Neural cell (in vitro differentiated cells): ENCODE data around the gene WDR73. TPM values are rescaled to one million over a fixed set of nuclear protein-coding genes. Genes with fewer than 3 reads are reported as not detected.

ENCODE experiments used
- H2AFZ ChIP-seq: fragments of 200-600, 300-800 bp; sonication (generic), shearing (Covaris generic); 2 replicates; pipeline ENCODE4 v1.6.0; 2014; ENCODE audit warnings: low read depth, mild to moderate bottlenecking, antibody characterized with exemption, low read length, moderate library complexity
- H3F3A ChIP-seq: fragments of 200-600 bp; shearing (Covaris generic); 2 replicates; pipeline ENCODE4 v1.6.1; 2016; ENCODE audit warnings: mild to moderate bottlenecking, moderate library complexity, mixed read lengths, antibody characterized with exemption, low read length; ENCODE audit not compliant: insufficient read depth, poor library complexity, severe bottlenecking
- H3K27ac ChIP-seq: fragments of 200-600, 300-800 bp; sonication (generic), shearing (Covaris generic); 2 replicates; pipeline ENCODE4 v1.5.1; 2014; ENCODE audit warnings: mild to moderate bottlenecking, low read length, moderate library complexity
- H3K27me3 ChIP-seq: fragments of 300-800, 200-600 bp; sonication (generic), shearing (Covaris generic); 2 replicates; pipeline ENCODE4 v1.6.0; 2014; ENCODE audit warnings: mild to moderate bottlenecking, low read depth, low read length, moderate library complexity; ENCODE audit not compliant: insufficient read depth
- H3K36me3 ChIP-seq: fragments of 300-800, 200-600 bp; sonication (generic), shearing (Covaris generic); 2 replicates; pipeline ENCODE4 v1.5.1; 2014; ENCODE audit warnings: mild to moderate bottlenecking, antibody characterized with exemption, low read length, moderate library complexity; ENCODE audit not compliant: insufficient read depth
- H3K4me2 ChIP-seq: fragments of 300-800, 200-600 bp; sonication (generic), shearing (Covaris generic); 2 replicates; pipeline ENCODE4 v1.6.0; 2014; ENCODE audit warnings: mild to moderate bottlenecking, low read length
- H3K4me3 ChIP-seq: fragments of 300-800, 200-600 bp; sonication (generic), shearing (Covaris generic); 2 replicates; pipeline ENCODE4 v1.5.1; 2014; ENCODE audit warnings: mild to moderate bottlenecking, low read length, moderate library complexity
- H3K79me2 ChIP-seq: fragments of 200-600 bp; shearing (Covaris generic); replicated peaks from 2 replicates; pipeline ENCODE4 v1.6.0; 2014; ENCODE audit warnings: mild to moderate bottlenecking, low read length, moderate library complexity; ENCODE audit not compliant: insufficient read depth
- H3K9ac ChIP-seq: fragments of 300-800, 200-600 bp; sonication (generic), shearing (Covaris generic); 2 replicates; pipeline ENCODE4 v1.6.1; 2016; ENCODE audit warnings: mild to moderate bottlenecking, low read length, mixed read lengths
- H3K9me2 ChIP-seq: fragments of 200-600 bp; shearing (Covaris generic); 2 replicates; pipeline ENCODE4 v1.6.1; 2016; ENCODE audit warnings: mild to moderate bottlenecking, low read length, mixed read lengths; ENCODE audit not compliant: insufficient read depth
- H3K9me3 ChIP-seq: fragments of 200-600, 300-800 bp; sonication (generic), shearing (Covaris generic); 2 replicates; pipeline ENCODE4 v1.6.1; 2016; ENCODE audit warnings: mild to moderate bottlenecking, mixed run types, low read length, moderate library complexity, mixed read lengths
- H4K20me1 ChIP-seq: fragments of 200-600 bp; shearing (Covaris generic); 2 replicates; pipeline ENCODE4 v1.6.1; 2016; ENCODE audit warnings: mild to moderate bottlenecking, mixed run types; ENCODE audit not compliant: insufficient read depth
- EP300 ChIP-seq: fragments of 450-650 bp; conservative IDR thresholded peaks from 2 replicates; pipeline ENCODE4 v1.6.1; 2014; ENCODE audit warnings: antibody characterized with exemption, mild to moderate bottlenecking, moderate library complexity; ENCODE audit not compliant: poor library complexity, severe bottlenecking
- EZH2 ChIP-seq: fragments of 200-600, 300-800 bp; shearing (Covaris generic), sonication (generic); IDR thresholded peaks from 2 replicates; pipeline ENCODE4 v1.6.1; 2014; ENCODE audit warnings: antibody characterized with exemption, low read length, borderline replicate concordance, mild to moderate bottlenecking; ENCODE audit not compliant: insufficient read depth, poor library complexity, severe bottlenecking
- MXI1 ChIP-seq: fragments of 450-650 bp; conservative IDR thresholded peaks from 2 replicates; pipeline ENCODE4 v1.6.1; 2014; ENCODE audit warnings: antibody characterized with exemption, mild to moderate bottlenecking; ENCODE audit not compliant: poor library complexity, severe bottlenecking
- POLR2AphosphoS5 ChIP-seq: IDR thresholded peaks from 2 replicates; pipeline ENCODE4 v1.6.1; 2012
- RAD21 ChIP-seq: fragments of 450-650 bp; conservative IDR thresholded peaks from 2 replicates; pipeline ENCODE4 v1.6.1; 2014; ENCODE audit warnings: antibody characterized with exemption, mild to moderate bottlenecking, moderate library complexity
- SMC3 ChIP-seq: fragments of 450-650 bp; conservative IDR thresholded peaks from 2 replicates; pipeline ENCODE4 v1.6.1; 2014; ENCODE audit warnings: antibody characterized with exemption, mild to moderate bottlenecking, moderate library complexity; ENCODE audit not compliant: poor library complexity
- TAF1 ChIP-seq: IDR thresholded peaks from 2 replicates; pipeline ENCODE4 v1.6.1; 2012; ENCODE audit warnings: low read depth
- polyA plus RNA-seq: library from polyadenylated mRNA; depleted of rRNA; stranded (reverse); fragments of >200 nt; gene quantifications from 2 replicates; pipeline ENCODE4 v1.2.3, GENCODE V29; 2014
- TF ChIP-seq, protein P1 (sequence below): fragments of 450-650 bp; IDR thresholded peaks from 2 replicates; pipeline ENCODE4 v1.5.1; 2014; ENCODE audit warnings: antibody characterized with exemption, mild to moderate bottlenecking, moderate library complexity; ENCODE audit not compliant: poor library complexity, severe bottlenecking
- TF ChIP-seq, protein P2 (sequence below): IDR thresholded peaks from 2 replicates; pipeline ENCODE4 v1.6.1; 2012; ENCODE audit warnings: borderline replicate concordance

WDR73 gene
- polyA plus RNA-seq, 1 donor from 2014 or later, result 75.4 TPM

DNA sequence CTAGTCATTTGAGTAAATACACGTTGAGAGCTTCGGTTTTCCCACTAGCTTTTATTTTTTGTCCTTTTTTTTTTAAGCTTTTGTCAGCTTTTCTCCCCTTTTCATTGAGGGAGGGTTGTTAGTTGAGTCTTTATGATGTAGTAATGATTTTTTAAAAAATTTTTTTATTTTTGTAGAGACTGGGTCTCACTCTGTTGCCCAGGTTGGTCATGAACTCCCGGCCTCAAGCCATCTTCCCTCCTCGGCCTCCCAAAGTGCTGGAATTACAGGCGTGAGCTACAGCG, 52.6 kb downstream of the WDR73 start:
- peak overlapping the region; percentile 95 for H3K9ac ChIP-seq
- H3K27ac ChIP-seq, result peak overlapping the region; percentile 93
- no peaks in the 10 kb centered on the region for H3K9me2 ChIP-seq
- H3K9me3 ChIP-seq, result no peaks in the 10 kb centered on the region
- H3K36me3 ChIP-seq, result peaks cover 7% of the 10 kb centered on the region
- H2AFZ ChIP-seq, result peak overlapping the region; percentile 98
- TF ChIP-seq TAF1 (no peak), EZH2 (no peak)
- TF ChIP-seq, protein P1, sequence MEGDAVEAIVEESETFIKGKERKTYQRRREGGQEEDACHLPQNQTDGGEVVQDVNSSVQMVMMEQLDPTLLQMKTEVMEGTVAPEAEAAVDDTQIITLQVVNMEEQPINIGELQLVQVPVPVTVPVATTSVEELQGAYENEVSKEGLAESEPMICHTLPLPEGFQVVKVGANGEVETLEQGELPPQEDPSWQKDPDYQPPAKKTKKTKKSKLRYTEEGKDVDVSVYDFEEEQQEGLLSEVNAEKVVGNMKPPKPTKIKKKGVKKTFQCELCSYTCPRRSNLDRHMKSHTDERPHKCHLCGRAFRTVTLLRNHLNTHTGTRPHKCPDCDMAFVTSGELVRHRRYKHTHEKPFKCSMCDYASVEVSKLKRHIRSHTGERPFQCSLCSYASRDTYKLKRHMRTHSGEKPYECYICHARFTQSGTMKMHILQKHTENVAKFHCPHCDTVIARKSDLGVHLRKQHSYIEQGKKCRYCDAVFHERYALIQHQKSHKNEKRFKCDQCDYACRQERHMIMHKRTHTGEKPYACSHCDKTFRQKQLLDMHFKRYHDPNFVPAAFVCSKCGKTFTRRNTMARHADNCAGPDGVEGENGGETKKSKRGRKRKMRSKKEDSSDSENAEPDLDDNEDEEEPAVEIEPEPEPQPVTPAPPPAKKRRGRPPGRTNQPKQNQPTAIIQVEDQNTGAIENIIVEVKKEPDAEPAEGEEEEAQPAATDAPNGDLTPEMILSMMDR, result no peak
- peaks cover 49% of the 10 kb centered on the region for H3K79me2 ChIP-seq
- H3F3A ChIP-seq, result no peaks in the 10 kb centered on the region
- H4K20me1 ChIP-seq, result peaks cover 11% of the 10 kb centered on the region
- H3K4me3 ChIP-seq, result peak overlapping the region; percentile 71
- H3K4me2 ChIP-seq, result peak overlapping the region; percentile 68
- no peaks in the 10 kb centered on the region for H3K27me3 ChIP-seq

DNA sequence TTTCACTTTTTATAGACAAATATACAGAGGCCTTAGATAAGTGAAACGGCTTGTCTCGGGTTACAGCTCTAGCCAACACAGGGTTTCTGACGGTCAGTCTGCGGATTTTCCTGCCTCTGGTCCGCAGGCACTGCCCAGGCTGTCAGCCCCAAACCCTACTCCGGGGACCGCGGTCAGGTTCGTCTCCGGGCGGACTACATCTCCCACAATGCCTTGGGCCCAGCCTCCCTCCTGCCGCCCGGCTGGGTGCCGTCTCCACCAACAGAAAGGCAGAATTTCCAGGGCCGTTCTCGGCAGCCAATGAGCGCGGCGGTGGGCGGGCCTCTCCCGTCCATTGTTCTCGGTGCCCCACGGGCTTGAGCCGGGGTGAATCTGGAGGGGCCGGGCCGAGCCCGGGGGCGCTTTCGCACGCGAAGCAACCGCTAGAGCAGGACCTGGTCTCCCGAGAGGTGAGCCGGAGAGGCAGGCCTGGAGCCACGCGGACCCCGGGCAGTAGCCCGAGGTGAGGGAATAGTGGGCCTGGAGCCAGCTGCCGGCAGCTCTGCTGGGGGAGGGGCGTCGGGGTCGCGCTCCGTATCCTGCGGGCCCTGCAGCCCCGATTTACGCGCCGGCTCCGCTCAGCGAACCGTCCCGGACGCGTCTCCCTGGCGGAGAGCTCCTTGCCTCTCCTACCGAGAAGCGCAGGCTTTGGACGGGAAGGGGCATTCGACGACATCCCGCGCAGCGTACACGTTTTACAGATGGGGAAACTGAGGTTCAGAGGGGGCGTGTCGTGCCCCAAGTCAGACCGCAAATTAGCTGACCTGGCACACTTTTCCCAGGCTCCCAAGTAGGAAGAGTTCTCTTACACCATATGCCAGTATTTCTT, 53.2 kb downstream of the WDR73 start, which contains the start of gene ZSCAN2:
Gene ZSCAN2 (plus strand): TSS at position 323 of the 868 bp plus-strand sequence. CDS start 2,919 bp downstream, outside the sequence.
- H2AFZ ChIP-seq, result peak within 1 kb of the TSS; percentile 98
- no peaks in the 10 kb centered on the region for H3F3A ChIP-seq
- TF ChIP-seq RAD21, result peak; percentile 18
- peak; percentile 93 for TF ChIP-seq TAF1
- peak; percentile 96 for TF ChIP-seq POLR2AphosphoS5
- TF ChIP-seq SMC3, result peak; percentile 46
- TF ChIP-seq, protein P1, result peak; percentile 13
- TF ChIP-seq, protein P2, sequence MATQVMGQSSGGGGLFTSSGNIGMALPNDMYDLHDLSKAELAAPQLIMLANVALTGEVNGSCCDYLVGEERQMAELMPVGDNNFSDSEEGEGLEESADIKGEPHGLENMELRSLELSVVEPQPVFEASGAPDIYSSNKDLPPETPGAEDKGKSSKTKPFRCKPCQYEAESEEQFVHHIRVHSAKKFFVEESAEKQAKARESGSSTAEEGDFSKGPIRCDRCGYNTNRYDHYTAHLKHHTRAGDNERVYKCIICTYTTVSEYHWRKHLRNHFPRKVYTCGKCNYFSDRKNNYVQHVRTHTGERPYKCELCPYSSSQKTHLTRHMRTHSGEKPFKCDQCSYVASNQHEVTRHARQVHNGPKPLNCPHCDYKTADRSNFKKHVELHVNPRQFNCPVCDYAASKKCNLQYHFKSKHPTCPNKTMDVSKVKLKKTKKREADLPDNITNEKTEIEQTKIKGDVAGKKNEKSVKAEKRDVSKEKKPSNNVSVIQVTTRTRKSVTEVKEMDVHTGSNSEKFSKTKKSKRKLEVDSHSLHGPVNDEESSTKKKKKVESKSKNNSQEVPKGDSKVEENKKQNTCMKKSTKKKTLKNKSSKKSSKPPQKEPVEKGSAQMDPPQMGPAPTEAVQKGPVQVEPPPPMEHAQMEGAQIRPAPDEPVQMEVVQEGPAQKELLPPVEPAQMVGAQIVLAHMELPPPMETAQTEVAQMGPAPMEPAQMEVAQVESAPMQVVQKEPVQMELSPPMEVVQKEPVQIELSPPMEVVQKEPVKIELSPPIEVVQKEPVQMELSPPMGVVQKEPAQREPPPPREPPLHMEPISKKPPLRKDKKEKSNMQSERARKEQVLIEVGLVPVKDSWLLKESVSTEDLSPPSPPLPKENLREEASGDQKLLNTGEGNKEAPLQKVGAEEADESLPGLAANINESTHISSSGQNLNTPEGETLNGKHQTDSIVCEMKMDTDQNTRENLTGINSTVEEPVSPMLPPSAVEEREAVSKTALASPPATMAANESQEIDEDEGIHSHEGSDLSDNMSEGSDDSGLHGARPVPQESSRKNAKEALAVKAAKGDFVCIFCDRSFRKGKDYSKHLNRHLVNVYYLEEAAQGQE, result peak; percentile 90
- peak; percentile 61 for TF ChIP-seq EP300
- peak; percentile 72 for TF ChIP-seq MXI1
- no peak for TF ChIP-seq EZH2
- peak within 1 kb of the TSS; percentile 71 for H3K4me3 ChIP-seq
- peak within 1 kb of the TSS; percentile 68 for H3K4me2 ChIP-seq
- H3K79me2 ChIP-seq, result peaks cover 43% of the 10 kb centered on the region
- H3K9ac ChIP-seq, result peak within 1 kb of the TSS; percentile 95
- no peaks in the 10 kb centered on the region for H3K9me2 ChIP-seq
- H4K20me1 ChIP-seq, result peaks cover 9% of the 10 kb centered on the region
- peak within 1 kb of the TSS; percentile 93 for H3K27ac ChIP-seq
- H3K27me3 ChIP-seq, result no peaks in the 10 kb centered on the region
- peaks cover 7% of the 10 kb centered on the region for H3K36me3 ChIP-seq
- no peaks in the 10 kb centered on the region for H3K9me3 ChIP-seq
